Panc1 (cell line): Measurements from ENCODE around the gene NOS3. TPM values are rescaled to one million over a fixed set of nuclear protein-coding genes. Genes with fewer than 3 reads are reported as not detected.

Experiments used
- ATAC-seq: fragments of 200-7000 bp; cut with Tn5 transposase; 2 replicates; pipeline ENCODE4 v1.9.1; 2020; ENCODE audit warnings: mild to moderate bottlenecking, moderate library complexity
- BruUV-seq: library from RNA; stranded (reverse); fragments of 400-500 nt; replicated peaks from 2 replicates; lab custom pipeline; 2021; lab: Mats Ljungman, UMichigan
- CTCF ChIA-PET: fragments of 300-600 bp; sonication (Branson Sonifier 250); formaldehyde crosslinking; loops from one replicate; lab custom pipeline; 2022; ENCODE audit warnings: antibody characterized with exemption; lab: Charles Lee
- POLR2A ChIA-PET: fragments of 300-600 bp; sonication (Branson Sonifier 250); formaldehyde crosslinking; loops from one replicate; lab custom pipeline; 2022; ENCODE audit warnings: antibody characterized with exemption; lab: Charles Lee
- DNase-seq: peaks from one replicate; pipeline ENCODE4 v3.0.0-alpha.2; 2010; ENCODE audit warnings: low read depth, low spot score
- H3K27ac ChIP-seq: 2 replicates; pipeline ENCODE4 v1.5.1; 2011; ENCODE audit warnings: mild to moderate bottlenecking, low read length, inconsistent platforms
- H3K27me3 ChIP-seq: fragments of 200-500 bp; sonication (Bioruptor generic); 2 replicates; pipeline ENCODE4 v1.6.0; 2014; ENCODE audit warnings: low read length, inconsistent platforms; ENCODE audit not compliant: control insufficient read depth, insufficient read depth
- H3K36me3 ChIP-seq: fragments of 200-500 bp; sonication (Bioruptor generic); 2 replicates; pipeline ENCODE4 v1.5.1; 2014; ENCODE audit warnings: inconsistent platforms, mild to moderate bottlenecking, low read length, moderate library complexity; ENCODE audit not compliant: control insufficient read depth, insufficient read depth
- H3K4me1 ChIP-seq: 2 replicates; pipeline ENCODE4 v1.5.1; 2011; ENCODE audit warnings: inconsistent platforms, mild to moderate bottlenecking, low read length, moderate library complexity; ENCODE audit not compliant: control insufficient read depth, insufficient read depth
- H3K4me3 ChIP-seq, 2 experiments: 2 replicates each; pipeline ENCODE4 v1.5.1; 2011 to 2012; ENCODE audit warnings: low read depth in 2 of 2, low read length in 2 of 2, mild to moderate bottlenecking in 2 of 2, inconsistent platforms in 1 of 2, moderate library complexity in 1 of 2
- H3K9me3 ChIP-seq: fragments of 200-500 bp; sonication (Bioruptor generic); 2 replicates; pipeline ENCODE4 v1.5.1; 2014; ENCODE audit warnings: low read depth, mild to moderate bottlenecking, inconsistent platforms, low read length, moderate library complexity; ENCODE audit not compliant: control insufficient read depth, insufficient read depth
- POLR2AphosphoS5 ChIP-seq: IDR thresholded peaks from 2 replicates; pipeline ENCODE4 v1.6.1; 2012; ENCODE audit warnings: mild to moderate bottlenecking, low read depth, low read length, moderate library complexity
- SIN3A ChIP-seq: IDR thresholded peaks from 2 replicates; pipeline ENCODE4 v1.6.1; 2012; ENCODE audit warnings: low read depth, mild to moderate bottlenecking, low read length, moderate library complexity, borderline replicate concordance; ENCODE audit not compliant: insufficient read depth
- TCF7L2 ChIP-seq: IDR thresholded peaks from 2 replicates; pipeline ENCODE4 v1.6.1; 2011; ENCODE audit warnings: mild to moderate bottlenecking, low read depth, low read length, inconsistent platforms
- in situ Hi-C: cut with HindIII; loops from 2 replicates; pipeline ENCODE4 v1.10.0; 2016; ENCODE audit warnings: low sequenced_read_pairs, low pct_unique_long_range_greater_than_20kb
- intact Hi-C: fragments of 100-400 bp; cut with micrococcal nuclease; formaldehyde crosslinking; loops from one replicate; pipeline ENCODE4 v1.10.0; 2022; ENCODE audit not compliant: unreplicated experiment
- total RNA-seq: library from RNA; stranded (reverse); gene quantifications from one replicate; pipeline ENCODE4 v1.2.1, GENCODE V29; 2021; ENCODE audit not compliant: unreplicated experiment
- TF ChIP-seq, protein P1 (sequence below), 2 experiments: IDR thresholded peaks; 2 replicates each; pipeline ENCODE4 v1.6.1; 2011 to 2012; ENCODE audit warnings: low read depth in 2 of 2, control low read depth in 1 of 2, low read length in 1 of 2, mild to moderate bottlenecking in 1 of 2, moderate library complexity in 1 of 2; ENCODE audit not compliant: insufficient read depth in 1 of 2
- TF ChIP-seq, protein P2 (sequence below): fragments of 450-650 bp; IDR thresholded peaks from 2 replicates; pipeline ENCODE4 v1.5.1; 2017; ENCODE audit warnings: mild to moderate bottlenecking

Gene NOS3
- total RNA-seq, 1 experiment from 2014 or later = 3.1 TPM

GRCh38 chr7:150982351-150982750 lies 8.5 kb upstream of the NOS3 start:
- H3K27me3 ChIP-seq = peaks cover 3% of the 10 kb centered on the region; the same call in 1 of the 2 replicates
- in situ Hi-C loops = no loop called here

DNA sequence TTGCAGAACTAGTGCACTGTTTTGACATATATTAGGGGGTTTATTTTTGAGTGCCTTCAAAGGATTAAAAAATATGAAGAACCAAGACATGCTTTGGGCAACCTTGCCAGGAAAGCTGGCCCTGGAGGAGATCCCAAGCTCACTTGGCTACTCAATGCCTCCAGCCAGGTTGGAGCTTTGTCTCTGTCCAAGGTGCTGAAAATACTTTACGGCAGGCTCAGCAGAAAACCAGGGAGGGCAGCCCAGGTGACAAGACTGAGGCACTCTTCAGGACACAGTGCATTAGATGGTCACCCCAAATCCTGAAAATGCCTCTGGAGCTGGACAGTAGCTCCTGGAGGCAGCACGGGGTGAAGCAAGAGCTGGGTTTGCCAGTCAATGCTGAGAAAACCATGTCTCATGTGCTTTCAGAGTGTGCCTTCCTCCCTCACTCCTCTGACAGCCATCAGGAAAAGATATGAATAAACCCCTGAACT lies 6.9 kb upstream of the NOS3 start:
- H3K36me3 ChIP-seq = no peaks in the 10 kb centered on the region
- DNase-seq (no peak), ATAC-seq (no peak)
- no peak for TF ChIP-seq POLR2AphosphoS5
- no peak for TF ChIP-seq SIN3A
- TF ChIP-seq, protein P1, sequence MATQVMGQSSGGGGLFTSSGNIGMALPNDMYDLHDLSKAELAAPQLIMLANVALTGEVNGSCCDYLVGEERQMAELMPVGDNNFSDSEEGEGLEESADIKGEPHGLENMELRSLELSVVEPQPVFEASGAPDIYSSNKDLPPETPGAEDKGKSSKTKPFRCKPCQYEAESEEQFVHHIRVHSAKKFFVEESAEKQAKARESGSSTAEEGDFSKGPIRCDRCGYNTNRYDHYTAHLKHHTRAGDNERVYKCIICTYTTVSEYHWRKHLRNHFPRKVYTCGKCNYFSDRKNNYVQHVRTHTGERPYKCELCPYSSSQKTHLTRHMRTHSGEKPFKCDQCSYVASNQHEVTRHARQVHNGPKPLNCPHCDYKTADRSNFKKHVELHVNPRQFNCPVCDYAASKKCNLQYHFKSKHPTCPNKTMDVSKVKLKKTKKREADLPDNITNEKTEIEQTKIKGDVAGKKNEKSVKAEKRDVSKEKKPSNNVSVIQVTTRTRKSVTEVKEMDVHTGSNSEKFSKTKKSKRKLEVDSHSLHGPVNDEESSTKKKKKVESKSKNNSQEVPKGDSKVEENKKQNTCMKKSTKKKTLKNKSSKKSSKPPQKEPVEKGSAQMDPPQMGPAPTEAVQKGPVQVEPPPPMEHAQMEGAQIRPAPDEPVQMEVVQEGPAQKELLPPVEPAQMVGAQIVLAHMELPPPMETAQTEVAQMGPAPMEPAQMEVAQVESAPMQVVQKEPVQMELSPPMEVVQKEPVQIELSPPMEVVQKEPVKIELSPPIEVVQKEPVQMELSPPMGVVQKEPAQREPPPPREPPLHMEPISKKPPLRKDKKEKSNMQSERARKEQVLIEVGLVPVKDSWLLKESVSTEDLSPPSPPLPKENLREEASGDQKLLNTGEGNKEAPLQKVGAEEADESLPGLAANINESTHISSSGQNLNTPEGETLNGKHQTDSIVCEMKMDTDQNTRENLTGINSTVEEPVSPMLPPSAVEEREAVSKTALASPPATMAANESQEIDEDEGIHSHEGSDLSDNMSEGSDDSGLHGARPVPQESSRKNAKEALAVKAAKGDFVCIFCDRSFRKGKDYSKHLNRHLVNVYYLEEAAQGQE (IDR thresholded peaks at IDR 0.05; ENCODE audit: insufficient read depth in 1 of 2, low read depth in 2 of 2, low read length in 1 of 2) = peak; percentile 98 to 99
- no peak overlapping the region for H3K27ac ChIP-seq
- H3K4me1 ChIP-seq = no peaks in the 10 kb centered on the region
- no TSS peak for BruUV-seq
- peaks cover 3% of the 10 kb centered on the region; the same call in 1 of the 2 replicates for H3K27me3 ChIP-seq
- intact Hi-C loops (no loop called here), in situ Hi-C loops (no loop called here)
- H3K4me3 ChIP-seq = no peak overlapping the region
- CTCF ChIA-PET = interaction anchor here (0.5 to 1.0 kb wide), 3 partner anchors 15 to 577 kb away, joined by 3 to 11 read pairs (median 5); no protein-coding TSS in a partner anchor
- POLR2A ChIA-PET = interaction anchor here (0.6 kb wide), 1 partner anchor 8 kb away, joined by 3 read pairs; no protein-coding TSS in a partner anchor
- no peaks in the 10 kb centered on the region for H3K9me3 ChIP-seq

More at GRCh38 chr7:150982351-150982750, 8.5 kb upstream of the NOS3 start:
- Histone ChIP-seq H3K4me1 (peaks cover under 1% of the 10 kb centered on the region; the same call in 1 of the 2 replicates), H3K36me3 (no peaks in the 10 kb centered on the region; the same call in 1 of the 2 replicates), H3K4me3 (no peak overlapping the region), H3K9me3 (no peaks in the 10 kb centered on the region), H3K27ac (no peak overlapping the region)
- DNase-seq (no peak), ATAC-seq (no peak)
- ChIA-PET POLR2A (no interaction called here), CTCF (no interaction called here)
- intact Hi-C loops = no loop called here
- no TSS peak for BruUV-seq
- TF ChIP-seq TCF7L2 (no peak), SIN3A (no peak), POLR2AphosphoS5 (no peak)
- TF ChIP-seq, protein P1 (IDR thresholded peaks at IDR 0.05; ENCODE audit: insufficient read depth in 1 of 2, low read depth in 2 of 2, low read length in 1 of 2) = no peak
- TF ChIP-seq, protein P2, sequence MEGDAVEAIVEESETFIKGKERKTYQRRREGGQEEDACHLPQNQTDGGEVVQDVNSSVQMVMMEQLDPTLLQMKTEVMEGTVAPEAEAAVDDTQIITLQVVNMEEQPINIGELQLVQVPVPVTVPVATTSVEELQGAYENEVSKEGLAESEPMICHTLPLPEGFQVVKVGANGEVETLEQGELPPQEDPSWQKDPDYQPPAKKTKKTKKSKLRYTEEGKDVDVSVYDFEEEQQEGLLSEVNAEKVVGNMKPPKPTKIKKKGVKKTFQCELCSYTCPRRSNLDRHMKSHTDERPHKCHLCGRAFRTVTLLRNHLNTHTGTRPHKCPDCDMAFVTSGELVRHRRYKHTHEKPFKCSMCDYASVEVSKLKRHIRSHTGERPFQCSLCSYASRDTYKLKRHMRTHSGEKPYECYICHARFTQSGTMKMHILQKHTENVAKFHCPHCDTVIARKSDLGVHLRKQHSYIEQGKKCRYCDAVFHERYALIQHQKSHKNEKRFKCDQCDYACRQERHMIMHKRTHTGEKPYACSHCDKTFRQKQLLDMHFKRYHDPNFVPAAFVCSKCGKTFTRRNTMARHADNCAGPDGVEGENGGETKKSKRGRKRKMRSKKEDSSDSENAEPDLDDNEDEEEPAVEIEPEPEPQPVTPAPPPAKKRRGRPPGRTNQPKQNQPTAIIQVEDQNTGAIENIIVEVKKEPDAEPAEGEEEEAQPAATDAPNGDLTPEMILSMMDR = no peak
